Forelimb muscle (tissue), 1 donor: ENCODE data around the gene RO60. TPM values are rescaled to one million over a fixed set of nuclear protein-coding genes. Genes with fewer than 3 reads are reported as not detected.
"Not testable (repeated sequence)": the region's sequence is repeated elsewhere in the genome, so short reads cannot be mapped to it uniquely, and the experiment has no call there.

Source experiments
- DNase-seq: peaks from one replicate; pipeline ENCODE4 v3.0.0-alpha.2; 2013; ENCODE audit warnings: low read depth
- polyA plus RNA-seq: library from polyadenylated mRNA; unstranded; fragments of 120-200 nt; gene quantifications from one replicate; pipeline ENCODE4 v1.2.1, GENCODE V29; 2013; ENCODE audit not compliant: insufficient read length

The RO60 gene
- polyA plus RNA-seq, result 28.8 TPM

DNA sequence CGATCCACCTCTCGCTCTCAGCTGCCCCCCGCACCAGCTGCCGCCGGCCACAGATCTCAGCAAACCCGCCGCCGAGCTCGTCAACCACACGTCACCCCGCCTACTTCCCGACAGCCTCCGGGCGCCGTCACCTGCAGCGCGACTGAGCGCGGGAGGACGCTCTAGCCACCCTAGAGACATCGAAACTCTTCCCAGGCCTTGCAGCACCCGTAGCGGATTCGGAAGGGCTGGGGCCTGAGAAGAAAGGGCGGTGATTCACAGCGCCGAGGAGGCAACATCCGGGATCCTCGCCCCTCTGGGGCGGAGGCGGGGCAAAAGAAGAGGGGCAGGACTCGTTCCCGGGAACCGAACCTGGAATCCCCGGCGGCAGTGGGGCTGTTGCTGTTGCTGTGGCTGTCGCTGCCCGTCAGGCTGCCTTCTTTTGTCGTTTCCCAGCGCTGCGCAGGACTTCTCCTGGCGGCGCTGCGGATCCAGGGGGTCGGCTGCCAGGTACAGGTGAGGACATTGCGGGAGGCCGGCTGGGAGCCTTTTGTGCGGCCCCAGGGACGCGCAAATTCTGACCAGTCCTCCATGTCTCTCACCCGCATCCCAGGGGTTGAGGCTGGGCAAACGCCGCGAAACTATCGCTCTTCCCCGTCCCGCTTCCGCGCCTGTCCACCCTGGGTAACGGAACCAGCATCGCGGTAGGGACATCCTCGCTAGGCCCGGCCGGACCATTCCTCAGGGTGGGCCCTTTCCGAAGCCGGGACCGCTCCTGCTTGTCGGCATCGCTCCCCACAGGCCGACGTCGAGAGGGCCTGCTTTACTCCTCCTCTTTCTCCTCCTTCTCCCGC lies at the start of gene RO60, which contains the start of gene UCHL5:
Gene RO60, plus strand, starts transcription at position 331 of the 833 bp plus-strand sequence. CDS start 9,443 bp downstream, outside the sequence.
Gene UCHL5, minus strand, starts transcription at position 79 of the 833 bp plus-strand sequence. CDS start 100 bp downstream, outside the sequence.
- DNase-seq, result peak; percentile 91

DNA sequence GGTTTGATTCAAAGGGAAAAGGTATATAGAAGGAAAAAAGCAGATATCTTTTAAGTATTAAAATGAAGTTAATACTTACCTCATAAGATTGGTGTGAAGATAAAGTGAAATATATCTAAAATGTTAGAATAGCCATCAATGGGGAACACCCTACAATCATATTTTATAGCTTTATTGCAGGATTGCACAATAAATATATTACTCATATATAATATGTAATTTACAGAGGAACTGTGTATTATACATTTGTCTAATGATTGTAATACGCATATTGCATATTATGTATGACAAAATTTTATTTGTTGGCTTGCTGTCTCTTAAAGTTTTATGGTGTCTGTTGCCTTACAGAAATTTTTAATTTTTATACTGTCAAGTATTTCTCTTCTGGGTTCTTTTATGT lies 48.0 kb upstream of the RO60 start:
- DNase-seq, result no peak

DNA sequence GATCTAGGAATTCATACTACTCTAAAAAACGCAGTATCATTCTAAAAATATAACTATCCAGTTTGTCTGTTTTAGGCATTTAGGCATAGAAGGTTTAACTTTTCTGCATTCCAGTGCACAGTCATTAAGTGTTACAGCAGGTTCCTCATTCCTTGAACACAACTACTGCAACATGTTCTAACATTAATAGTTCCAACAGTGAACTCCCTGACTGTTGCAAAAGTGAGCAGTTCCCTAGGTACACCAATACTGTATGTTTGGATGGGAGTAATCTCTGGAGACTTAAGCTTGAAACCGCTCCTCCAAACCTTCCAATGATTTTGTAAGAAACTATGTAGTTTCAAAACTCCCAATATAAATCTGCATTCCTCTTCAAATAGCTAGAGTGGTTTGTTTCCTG lies 46.4 kb upstream of the RO60 start:
- peak; percentile 17 for DNase-seq

DNA sequence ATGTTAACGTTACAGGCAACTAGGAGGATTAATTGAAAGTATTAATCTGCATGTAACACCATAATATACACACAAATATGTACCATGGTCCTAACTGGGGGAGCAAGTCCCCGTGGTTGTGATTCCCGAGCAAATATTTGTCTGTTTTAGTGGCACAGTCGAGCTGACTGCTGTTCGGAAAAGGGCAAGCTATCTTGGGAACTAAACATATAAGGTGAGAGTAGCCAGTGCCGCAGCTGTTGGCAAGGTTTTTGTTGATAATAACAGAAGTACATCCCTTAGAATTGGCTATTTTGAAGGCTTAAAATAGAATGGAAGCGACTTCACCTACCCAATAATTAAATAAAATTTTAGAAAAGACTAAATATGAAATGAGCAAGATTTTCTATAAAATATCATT lies 45.7 kb upstream of the RO60 start:
- no peak for DNase-seq

DNA sequence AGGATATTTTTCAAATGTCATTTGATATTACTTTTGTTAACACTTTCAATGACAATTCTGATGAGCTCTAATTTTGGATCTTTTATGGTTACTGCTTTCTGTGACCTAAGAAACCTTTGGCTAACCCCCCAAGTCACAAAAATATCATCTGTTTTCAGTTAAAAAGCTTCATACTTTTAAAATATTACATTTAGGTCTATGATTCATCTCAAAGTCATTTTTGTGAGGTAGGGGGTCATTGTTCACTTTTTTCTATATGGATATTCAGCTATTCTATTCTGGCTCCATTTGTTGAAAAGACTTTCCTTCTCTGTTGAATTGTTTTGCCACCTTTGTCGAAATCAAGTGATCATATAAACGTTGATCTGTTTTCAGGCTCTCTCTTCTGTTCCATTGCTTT lies 45.0 kb upstream of the RO60 start:
- DNase-seq, result no peak

DNA sequence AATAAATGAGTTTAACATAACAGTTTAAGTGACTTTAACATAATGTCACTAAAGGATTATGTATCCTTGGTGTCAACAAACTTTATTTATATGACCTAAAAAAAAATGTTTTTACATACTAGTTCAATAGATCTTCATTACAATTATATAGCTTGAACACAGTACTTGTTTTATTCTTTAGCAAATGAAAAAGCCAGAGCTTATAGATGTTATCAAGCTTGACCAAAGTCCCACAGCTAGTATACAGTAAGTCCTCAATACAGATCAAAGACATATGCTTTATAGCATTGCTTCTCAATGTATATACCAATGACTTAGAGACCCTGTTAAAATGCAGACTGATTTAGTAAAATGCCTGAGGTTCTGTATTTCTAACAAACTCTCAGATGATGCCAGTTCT lies 42.6 kb upstream of the RO60 start:
- DNase-seq, result no peak

DNA sequence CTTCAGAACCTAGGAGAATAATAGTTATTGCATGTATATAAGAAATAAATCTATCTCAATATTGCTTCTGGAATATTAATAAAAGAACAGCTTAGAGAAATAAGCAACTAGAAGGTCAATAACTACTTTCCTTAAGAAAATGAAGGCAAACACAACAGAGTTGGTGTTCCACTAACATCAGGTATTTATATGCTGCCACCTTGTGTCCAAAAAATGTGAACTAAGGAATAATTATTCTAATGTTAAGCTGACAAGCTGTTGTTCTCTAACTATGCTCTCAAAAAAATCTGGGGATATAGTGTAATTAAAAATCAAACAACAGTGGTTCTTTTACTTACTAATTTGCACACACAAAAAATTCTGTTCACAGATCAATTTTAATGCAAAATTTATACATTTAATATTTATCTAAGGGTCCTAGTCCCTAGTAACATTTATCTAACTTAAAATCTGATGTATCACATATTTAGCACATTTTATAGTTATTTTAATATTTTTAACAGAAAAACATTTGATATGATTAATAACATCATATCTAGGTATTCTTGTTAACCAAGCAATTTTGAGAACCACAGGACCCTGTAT lies 39.9 kb upstream of the RO60 start:
- peak; percentile 32 for DNase-seq

DNA sequence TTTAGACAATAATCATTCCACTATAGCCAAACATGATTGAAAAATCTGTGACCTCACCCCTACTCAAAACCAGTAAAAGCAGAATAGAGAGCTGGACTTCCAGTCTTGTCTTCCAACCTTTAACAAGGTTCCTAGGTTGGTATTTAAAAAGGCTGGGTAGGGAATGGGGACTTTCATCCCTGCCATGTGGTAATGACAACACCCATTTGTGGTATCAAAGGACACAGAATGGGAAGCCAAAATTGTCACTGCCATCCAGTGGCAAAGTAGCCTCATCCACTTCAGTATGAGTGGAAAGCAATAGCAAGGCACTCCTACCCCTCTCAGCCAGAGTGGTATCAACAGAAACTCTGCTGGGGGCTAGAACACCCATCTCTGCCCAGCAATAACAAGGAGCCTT lies 34.2 kb upstream of the RO60 start:
- DNase-seq, result no peak

DNA sequence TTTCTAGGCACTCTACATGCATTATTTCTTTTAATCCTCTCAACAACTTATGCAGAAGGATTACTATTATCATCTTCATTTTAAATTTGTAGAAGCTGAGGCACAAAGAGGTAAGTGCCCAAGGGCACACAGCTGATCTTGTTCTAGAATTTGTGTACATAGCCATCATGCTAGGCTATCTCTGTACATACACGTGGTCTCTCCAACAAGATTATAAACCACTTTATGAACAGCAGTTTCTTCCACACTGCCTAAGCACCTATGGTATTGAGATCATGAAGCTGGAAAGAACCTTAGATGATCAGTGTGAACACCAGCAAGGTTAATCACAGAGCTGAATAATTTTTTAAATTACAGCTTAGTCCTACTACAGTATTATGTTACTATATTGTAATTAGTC lies 29.1 kb upstream of the RO60 start:
- DNase-seq, result no peak

DNA sequence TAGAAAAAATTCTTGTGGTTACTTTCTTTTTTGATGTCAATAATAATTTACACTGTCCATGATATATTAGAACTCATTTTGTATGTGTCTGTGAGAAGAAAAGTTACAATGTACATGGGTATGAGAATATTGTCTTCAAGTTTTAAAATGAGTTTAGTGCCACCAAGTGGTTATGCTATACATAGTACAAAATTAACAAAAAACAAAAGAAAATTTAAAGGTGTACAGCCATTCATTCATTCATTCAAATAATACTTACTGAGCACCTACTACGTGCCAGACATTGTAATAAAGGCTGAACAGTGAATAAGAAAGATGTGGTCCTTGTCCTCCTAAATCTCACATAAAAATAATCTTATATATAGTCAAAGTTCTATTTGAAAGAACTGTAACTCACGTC lies 28.0 kb upstream of the RO60 start:
- DNase-seq, result no peak

DNA sequence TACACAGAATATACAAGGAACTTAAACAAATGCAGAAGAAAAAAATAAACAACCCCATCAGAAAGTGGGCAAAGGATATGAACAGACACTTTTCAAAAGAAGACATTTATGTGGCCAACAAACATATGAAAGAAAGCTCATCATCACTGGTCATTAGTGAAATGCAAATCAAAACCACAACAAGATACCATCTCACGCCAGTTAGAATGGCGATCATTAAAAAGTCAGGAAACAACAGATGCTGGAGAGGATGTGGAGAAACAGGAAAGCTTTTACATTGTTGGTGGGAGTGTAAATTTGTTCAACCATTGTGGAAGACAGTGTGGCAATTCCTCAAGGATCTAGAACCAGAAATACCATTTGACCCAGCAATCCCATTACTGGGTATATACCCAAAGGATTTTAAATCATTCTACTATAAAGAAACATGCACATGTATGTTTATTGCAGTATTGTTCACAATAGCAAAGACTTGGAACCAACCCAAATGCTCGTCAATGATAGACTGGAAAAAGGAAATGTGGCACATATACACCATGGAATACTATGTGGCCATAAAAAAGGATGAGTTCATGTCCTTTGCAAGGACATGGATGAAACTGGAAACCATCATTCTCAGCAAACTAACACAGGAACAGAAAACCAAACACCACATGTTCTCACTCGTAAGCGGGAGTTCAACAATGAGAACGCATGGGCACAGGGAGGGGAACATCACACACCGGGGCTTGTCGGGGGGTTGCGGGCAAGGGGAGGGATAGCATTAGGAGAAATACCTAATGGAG lies 26.6 kb upstream of the RO60 start:
- not testable (repeated sequence) for DNase-seq

DNA sequence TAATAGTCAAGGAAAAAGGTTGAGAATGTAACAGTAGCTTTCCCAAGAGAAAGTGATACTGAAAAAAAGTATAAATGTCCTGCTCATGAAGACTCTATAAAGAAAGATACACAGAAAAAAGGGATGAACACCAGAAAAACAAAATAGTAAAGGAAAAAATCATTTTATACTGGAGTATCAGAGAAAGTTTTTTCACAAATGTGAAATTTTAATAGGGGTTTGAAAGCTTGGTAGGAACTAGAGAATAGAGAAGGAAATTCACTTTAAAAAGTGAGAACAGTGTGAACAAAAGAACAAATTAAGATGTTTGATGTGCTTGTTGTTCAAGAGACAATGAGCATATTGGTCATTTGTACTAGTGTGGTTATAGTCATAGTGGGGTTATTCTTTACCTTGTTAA lies 25.8 kb upstream of the RO60 start:
- DNase-seq, result no peak

DNA sequence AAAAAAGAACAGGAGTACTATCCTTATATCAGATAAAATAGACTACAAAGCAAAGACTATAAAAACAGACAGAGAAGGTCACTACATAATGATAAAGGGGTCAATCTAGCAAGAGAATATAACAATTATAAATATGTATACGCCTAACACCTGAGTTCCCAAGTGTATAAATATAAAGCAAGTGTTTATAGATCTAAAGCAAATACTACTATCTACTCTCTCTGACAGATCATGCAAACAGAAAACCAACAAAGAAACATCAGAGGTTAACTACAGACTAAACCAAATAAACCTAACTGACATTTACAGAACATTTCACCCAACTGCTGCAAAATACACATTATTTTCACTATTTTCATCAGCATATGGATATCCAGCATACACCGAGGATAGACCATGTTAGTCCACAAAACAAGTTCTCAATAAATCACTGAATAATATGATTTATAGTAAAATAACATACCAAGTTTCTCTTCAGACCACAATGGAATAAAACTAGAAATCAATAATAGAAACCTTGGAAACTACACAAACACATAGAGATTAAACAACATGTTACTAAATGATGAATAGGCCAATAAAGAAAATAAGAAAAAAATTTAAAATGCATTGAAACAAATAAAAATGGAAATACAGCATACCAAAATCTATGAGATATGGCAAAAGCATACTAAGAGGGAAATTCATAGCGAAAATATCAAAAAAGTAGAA lies 22.9 kb upstream of the RO60 start:
- no peak for DNase-seq

DNA sequence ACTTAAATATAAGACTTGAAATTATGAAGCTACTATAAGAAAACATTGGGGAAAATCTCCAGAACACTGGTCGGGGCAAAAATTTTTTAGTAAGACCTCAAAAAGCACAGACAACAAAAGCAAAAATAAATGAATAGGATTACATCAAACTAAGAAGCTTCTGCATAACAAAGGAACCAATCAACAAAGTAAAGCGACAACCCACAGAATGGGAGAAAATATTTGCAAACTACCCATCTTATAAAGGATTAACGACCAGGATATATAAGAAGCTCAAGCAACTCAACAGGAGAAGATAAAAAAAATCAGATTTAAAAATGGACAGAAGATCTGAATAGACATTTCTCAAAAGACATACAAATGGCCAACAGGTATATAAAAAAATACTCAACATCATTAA lies 19.4 kb upstream of the RO60 start:
- DNase-seq, result no peak

DNA sequence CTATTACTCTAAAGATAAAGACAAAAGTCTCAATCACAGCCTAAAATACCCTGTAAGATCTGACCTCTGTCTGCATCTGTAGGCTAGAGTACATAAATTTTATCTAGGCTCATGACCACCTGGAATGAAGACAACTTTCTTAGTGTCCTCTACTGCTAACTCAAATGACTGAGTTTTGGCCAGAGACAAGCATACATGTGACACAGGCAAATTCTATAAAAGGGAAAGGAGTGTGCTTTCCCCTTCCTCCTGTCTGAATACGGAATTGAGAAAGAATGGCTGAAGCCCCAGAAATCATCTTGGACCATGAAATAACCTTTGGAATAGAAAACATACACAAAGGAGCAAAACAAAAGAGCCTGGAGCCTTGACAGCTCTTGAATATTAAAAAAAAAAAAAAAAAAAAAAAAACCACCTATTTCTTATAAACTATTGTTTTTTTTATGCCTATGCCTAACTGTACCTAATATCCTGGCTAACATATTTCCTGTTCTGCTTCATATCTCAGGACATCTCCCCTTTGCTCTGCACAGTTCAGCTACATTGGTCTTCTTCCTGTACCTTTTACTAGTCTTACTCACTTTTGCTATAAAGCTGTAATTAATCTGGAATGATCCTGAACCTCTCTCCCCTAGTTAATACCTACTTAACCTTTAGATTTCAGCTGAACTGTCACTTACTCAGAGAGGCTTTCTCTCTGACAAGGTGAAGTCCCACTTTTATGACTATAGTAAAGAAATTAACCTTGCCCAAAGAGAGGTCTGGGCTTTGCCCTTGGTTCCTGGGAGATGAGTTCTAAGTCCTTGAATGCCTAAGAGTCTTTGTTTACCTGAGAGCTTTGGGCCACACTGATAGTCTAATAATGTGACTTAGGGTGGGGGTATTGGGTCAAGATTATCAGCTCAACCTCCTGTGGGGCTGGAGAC lies 16.4 kb upstream of the RO60 start:
- DNase-seq, result no peak

DNA sequence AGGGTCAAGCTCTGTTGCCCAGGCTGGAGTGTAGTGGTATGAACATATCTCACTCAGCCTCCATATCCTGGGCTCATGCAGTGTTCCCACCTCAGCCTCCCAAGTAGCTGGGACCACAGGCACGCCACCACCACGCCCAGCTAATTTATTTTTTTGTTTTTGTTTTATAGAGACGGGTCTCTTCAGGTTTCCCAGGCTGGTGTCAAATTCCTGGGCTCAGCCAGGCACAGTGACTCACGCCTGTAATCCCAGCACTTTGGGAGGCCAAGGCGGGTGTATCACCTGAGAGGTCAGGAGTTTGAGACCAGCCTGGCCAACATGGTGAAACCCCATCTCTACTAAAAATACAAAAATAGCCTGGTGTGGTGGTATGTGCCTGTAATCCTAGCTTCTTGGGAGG lies 10.5 kb upstream of the RO60 start:
- not testable (repeated sequence) for DNase-seq

DNA sequence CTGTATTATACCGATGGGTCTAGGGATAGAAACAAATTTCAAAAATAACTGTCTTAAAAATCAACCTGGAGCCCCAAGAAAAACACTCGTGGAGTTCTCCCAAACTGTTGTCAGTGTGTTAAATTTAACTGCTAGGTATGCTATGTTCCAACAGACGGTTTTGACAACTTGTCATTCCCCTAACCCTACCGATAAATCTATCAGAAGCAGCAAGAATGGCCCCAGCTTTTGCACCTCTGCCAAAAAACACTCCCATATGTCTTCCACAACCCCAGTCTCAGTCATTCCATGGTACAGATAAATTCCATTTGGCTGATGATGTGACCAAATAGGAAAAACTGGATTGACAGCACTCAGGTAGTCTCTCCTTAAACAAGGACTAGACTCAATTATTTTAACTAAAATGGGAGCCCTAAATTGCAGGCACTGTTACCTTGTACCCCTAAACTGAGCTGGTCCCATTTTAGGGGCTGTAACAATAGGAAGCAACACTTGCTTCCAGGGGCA lies 5.2 kb upstream of the RO60 start:
- DNase-seq, result no peak

DNA sequence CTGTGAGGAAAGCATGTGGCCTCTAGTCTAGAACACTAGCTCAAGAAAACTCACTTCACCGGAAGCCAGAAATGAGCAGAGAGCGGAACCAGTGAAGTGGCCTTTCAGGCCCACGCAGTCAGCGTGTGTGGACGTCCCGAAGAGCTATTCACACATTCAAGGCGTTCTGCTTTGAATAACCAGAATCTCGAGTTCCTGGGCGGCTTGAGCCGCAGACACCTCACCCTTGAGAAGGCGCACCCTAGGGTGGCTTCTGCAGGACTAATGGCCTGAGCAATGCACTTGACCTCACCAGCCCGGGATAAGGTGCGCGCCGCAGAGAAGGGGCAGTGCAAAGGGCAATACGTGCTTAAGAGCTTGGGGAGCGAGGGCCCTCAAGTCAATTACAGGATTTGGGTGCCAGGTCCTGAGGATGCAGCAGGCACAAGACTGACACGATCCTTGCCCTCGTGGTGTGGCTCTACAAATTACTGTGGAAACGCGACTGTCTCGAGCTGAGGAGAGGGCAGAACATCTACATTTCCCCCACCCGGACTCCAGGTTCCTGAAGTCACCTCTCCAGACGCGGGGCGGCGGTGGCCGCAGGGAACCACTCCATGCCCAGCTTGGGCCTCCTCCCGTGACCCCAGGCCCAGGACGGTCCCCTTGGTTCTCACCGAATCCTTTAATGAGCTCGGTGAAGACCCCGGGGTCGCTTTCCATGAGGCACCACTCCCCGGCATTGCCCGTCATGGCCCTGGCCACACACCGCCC lies 707 bp upstream of the RO60 start:
- no peak for DNase-seq

DNA sequence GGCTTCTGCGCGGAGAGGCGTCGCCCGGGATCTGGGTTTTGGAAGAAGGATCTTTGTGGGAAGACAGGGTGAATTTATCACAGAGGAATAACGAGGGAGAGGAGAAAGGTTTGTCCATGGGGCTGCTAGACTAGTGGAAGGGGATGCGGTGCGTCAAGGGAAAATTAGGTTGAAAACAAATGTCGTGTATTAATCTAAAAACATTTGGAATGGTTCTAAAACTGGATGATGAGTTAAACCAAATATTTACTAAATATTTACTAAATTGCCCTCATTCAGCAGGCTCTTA lies 647 bp downstream of the RO60 start:
- DNase-seq, result no peak

DNA sequence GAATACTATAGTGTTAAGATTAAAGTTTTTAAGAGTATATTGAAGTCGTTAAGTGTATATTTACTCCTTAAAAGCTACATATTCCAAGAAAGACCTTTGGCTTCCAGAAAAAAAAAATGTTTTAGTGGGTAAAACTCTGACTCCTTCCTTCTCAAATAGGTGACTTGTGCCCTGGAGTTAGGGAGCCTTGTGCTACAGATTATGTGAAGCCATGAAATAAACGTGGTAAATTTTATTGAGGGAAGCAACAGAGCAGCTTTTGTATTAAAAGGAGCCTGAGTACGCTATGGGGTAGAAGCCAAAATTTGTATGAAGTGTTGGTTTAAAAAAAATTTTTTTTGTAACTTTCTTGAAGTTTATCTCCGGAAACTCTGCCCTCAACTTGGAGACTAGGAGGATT lies 994 bp downstream of the RO60 start:
- DNase-seq, result no peak
